Activated CD8-positive, alpha-beta memory T cell treated with anti-CD3 and anti-CD28 coated beads for 24 hours (primary cell): ENCODE data around the gene PIK3CG.
"Not testable (repeated sequence)": the region's sequence is repeated elsewhere in the genome, so short reads cannot be mapped to it uniquely, and the experiment has no call there.

ENCODE experiments used
- DNase-seq: peaks from one replicate; pipeline ENCODE4 v3.0.0-alpha.2; 2020

The PIK3CG gene

DNA sequence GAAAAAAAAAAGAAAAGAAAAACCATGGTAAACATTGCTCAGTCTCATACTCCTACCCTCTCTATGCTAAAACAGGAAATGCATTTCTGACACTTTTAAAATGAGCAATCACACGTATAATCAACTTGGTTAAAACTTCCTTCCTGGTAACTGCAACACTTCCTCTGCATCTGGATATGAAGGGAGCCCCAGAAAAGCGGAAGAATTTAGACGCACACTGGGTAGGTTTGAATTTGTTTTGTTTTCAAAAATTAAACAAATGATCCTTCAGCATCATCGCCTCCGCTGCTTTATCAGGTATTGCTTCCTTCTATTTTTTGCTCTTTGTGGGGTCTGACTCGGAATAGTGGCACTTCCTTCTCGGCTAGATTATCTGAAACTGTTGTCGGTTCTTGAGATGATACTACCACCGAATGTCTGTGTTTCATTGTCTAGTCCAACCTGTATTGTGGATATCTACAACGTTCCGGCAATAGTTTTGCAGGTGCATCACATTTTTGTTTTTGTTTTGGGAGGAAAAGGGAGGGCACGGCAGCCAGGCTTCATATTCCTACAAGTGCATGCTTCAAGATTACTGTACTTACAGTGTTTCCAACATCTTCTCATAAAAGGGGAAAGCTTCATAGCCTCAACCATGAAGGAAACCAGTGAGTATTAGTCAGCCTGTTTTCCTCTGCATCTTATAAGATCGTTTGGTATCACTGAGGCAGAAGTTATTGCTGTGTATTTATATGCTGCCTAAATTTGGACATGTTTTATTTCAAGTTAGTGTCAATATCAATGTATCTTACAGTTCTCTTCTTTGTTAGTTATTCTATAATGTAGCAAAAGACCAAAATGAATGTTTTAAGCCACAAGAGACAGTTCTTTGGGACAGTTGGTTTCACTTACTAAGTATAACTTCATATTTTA lies at the start of gene PIK3CG:
PIK3CG (plus strand) TSS at position 153 of the 912 bp plus-strand sequence. CDS start 2,280 bp downstream, outside the sequence.
- no peak for DNase-seq

DNA sequence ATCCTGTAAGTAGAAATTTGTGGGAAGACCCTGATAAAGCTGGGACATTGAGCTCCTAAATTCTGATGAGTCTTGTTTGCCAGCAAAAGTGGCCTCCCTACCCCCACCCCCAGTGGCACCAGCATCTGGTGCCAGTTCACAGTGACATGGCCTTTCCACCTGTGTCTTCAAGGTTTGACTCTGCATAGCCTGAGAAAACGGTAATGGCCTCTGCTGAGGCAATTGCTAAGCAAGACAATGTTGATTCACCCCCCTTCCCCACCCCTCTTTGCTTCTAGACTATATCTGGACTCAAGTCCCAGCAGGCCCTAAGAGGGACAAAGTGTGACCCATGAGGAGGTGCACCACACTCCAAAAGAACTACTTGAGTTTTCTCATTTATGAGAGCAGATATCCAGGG lies 48.0 kb upstream of the PIK3CG start:
- DNase-seq = no peak

DNA sequence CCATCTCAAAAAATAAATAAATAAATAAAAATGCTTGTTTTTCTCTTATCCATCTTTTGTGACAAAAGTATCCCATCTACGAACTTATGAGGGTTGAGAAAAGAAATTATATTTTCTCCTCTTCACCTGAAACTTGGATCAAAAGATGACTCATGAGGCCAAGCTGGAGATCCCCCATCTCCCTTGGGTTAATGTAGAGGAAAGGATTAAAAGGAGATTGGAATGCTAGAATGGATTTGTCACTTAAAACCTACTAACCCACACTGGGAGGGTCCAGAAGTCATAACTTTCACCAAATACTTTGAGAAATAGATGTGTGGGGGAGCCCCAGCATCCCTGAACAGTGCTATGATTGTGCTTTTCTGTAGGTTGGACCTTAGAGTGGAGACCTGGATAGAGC lies 46.3 kb upstream of the PIK3CG start:
- no peak for DNase-seq

DNA sequence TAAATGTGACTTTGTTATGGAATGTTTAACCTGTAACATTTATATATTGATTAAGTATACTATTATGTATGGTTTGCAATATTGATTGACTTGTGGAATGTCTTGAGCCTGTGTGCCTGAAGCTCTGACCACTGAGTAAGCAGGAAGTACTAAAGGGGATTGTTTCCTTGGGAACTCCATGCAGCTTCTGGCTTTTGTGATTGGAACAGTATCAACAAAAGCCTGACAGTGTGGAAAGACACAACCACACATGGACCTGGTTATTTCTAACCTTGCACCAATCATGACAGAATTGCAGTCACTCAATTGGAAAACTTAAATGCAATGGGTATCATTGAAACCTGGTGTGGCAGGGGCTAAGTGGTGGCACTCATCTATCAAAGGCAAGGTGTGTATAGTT lies 45.5 kb upstream of the PIK3CG start:
- DNase-seq = no peak

DNA sequence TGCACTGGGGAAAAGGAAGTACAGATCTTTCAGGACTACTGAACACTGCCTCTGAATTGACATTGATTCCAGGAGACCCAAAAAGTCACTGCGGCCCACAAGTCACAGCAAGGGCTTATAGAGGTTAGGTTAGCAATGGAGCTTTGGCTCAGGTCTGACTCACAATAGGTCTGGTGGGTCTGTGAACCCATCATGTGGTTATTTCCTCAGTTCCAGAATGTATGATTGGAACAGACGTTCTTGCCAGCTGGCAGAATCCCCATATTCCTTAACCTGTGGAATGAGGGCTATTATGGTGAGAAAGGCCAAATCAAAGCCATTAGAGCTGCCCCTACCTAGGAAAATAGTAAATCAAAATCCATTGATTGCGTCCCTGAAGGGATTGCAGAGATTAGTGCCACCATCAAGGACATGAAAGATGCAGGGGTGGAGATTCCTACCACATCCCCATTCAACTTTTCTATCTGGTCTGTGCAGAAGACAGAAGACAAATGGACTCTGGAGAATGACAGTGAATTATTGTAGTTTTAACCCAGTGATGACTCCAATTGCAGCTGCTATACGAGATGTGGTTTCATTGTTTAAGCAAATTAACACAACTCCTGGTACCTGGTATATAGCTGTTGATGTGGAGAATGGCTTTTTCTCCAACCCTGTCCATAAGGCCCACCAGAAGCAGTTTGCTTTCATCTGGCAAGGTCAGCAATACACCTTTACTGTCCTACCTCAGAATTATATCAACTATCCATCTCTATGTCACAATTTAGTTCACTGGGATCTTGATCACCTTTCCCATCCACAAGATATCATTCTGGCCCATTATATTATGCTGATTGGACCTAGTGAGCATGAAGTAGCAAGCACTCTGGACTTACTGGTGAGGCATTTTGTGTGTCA lies 44.5 kb upstream of the PIK3CG start:
- DNase-seq = no peak

DNA sequence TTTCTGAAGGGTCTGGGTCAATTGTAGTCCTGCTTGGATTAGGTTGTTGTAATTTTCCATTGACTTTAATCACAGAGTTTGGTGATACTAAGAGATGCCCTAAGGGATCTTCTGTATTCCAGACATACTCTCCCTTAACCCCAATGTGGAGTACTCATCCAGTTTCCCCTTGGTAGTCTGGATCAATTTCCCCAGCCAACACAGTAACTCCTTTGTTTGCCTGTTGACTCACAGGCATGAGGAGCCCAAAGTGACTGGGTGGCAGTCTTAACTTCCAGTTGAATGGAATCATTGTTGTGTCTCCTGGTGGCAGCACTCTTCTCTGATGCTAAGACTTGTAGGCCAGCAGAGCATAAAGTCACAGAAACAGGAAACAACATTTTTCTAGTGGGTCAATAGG lies 41.5 kb upstream of the PIK3CG start:
- DNase-seq = no peak

DNA sequence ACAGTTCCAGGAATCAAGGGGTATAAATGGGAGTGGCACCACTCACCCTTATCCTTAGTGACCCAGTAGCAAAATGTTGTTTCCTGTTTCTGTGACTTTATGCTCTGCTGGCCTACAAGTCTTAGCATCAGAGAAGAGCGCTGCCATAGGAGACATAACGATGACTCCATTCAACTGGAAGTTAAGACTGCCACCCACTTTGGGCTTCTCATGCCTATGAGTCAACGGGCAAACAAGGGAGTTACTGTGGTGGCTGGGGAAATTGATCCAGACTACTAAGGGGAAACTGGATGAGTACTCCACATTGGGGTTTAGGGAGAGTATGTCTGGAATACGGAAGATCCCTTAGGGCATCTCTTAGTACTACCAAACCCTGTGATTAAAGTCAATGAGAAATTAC lies 40.6 kb upstream of the PIK3CG start:
- no peak for DNase-seq

DNA sequence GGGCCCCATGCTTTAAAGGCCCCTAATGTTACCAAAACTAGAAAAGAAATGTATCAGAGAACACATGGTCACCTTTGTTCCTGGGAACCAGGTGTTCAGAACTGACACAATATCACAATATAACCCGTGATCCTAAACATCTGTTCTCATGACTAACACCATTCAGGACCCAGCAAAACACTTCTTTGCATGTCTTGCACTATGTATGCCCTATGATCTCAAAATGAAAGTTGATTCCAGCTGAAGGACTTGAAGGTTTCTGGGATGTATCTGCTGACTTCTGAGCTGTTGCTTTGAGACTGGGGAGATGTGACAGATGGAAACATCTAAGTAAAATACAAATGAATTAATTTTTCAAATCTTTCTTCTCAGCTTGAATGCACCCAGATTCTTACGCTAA lies 37.5 kb upstream of the PIK3CG start:
- no peak for DNase-seq

GRCh38 chr7:106829496-106829895 lies 35.6 kb upstream of the PIK3CG start:
- DNase-seq = no peak

GRCh38 chr7:106830896-106831295 lies 34.2 kb upstream of the PIK3CG start:
- DNase-seq = not testable (repeated sequence)

- no peak for DNase-seq
Observed at GRCh38 chr7:106836816-106837215, 28.3 kb upstream of the PIK3CG start.

DNA sequence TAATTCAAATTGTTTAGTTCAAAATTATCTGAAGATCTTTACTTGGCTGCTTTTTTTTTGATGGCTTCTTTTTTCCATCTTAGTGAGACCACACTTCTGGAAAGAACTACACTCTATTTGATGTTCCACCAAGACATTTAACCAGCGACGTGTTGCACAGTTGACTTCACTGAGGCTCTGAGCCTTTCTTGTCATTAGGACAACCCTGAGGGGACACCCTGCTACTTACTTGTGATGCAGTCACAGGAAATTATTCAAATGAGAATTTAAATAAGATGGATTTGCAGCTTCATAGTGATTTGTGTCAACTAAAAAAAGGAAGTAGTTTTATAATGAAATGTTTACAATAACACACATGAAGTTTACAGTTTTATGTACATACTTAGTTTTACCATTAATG lies 25.6 kb upstream of the PIK3CG start:
- DNase-seq = no peak

GRCh38 chr7:106840342-106840741 lies 24.7 kb upstream of the PIK3CG start:
- no peak for DNase-seq

GRCh38 chr7:106841896-106842390 lies 23.1 kb upstream of the PIK3CG start:
- no peak for DNase-seq

DNA sequence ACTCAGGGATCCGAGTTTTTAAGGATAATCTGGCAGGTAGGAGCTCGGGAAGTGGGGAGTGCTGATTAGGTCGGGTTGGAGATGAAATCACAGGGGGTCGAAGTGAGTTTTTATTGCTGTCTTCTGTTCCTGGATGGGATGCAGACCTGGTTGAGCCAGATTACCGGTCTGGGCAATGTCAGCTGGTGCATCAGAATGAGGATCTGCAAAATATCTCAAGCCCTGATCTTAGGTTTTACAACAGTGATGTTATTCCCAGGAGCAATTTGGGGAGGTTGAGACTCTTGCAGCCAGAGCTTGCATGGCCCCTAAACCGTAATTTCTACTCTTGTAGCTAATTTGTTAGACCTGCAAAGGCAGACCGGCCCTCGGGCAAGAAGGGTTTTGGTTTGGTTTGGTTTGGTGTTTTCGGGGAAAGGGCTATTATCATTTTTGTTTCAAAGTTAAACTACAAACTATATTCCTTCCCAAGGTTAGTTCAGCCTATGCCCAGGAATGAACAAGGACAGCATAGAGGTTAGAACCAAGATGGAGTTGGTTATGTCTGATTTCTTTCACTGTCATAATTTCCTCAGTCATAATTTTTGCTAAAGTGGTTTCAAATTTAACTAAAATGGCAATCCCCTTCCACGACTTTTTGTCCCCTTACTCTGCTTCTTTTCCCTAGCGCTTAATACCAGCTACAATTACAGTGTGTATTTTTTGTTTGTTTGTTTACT lies 20.6 kb upstream of the PIK3CG start:
- DNase-seq = no peak

DNA sequence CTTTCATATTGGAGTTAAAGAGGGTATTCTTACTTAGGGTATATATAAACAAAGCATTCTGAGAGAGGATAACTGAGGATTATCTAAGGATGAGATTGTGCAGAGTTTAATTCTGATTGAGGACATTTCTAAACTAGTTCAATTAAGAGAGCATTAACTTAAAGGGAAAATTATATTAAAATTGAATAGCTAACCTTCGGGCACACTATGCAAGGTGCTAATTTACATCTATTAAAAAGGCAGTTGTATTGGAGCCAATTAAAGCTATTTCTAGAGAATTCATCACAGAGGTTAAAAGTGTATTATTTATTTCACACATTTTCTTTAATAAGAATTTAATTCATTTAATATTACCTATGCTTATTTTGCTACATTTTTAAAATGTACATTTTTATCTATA lies 17.0 kb upstream of the PIK3CG start:
- no peak for DNase-seq

GRCh38 chr7:106848851-106849442 lies 16.1 kb upstream of the PIK3CG start:
- DNase-seq = no peak

GRCh38 chr7:106851632-106852031 lies 13.4 kb upstream of the PIK3CG start:
- not testable (repeated sequence) for DNase-seq

DNA sequence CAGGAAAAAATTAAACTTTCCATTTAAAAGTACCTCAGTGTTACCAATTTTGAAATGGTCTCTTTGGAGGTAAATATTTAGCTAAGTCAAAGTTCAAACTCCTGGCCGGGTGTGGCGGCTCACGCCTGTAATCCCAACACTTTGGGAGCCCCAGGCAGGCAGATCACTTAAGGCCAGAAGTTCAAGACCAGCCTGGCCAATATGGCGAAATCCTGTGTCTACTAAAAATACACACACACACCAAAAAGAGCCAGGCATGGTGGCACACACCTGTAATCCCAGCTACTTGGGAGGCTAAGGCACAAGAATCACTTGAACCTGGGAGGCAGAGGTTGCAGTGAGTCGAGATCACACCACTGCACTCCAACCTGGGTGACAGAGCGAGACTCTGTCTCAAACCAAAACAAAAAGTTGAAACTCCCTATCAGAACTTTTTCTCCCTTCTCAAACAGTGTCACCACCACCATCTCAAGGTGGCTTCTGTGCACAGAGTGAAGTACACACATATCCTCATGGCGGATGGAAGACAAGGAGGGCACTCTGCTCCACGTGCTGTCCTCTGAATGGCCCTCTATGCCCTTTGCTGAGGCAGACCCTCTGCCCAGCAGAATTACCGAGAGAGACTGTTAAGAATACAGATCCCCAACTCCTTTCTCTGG lies 11.7 kb upstream of the PIK3CG start:
- no peak for DNase-seq

- no peak for DNase-seq
Observed at GRCh38 chr7:106855540-106856132, 9.4 kb upstream of the PIK3CG start.
